ENCODE results near the gene BICRAL. TPM values are rescaled to one million over a fixed set of nuclear protein-coding genes. Genes with fewer than 3 reads are reported as not detected.

Gene BICRAL
- total RNA-seq, 1 donor from 2014 or later, result 9.2 TPM

- Mint-ChIP-seq H3K9me3 (ENCODE audit: unreplicated experiment) (no peaks in the 10 kb centered on the region), H3K27ac (ENCODE audit: unreplicated experiment) (no peak overlapping the region), H3K27me3 (ENCODE audit: unreplicated experiment) (peaks cover 2% of the 10 kb centered on the region), H3K4me1 (ENCODE audit: unreplicated experiment) (peaks cover 26% of the 10 kb centered on the region), H3K36me3 (ENCODE audit: low read depth, unreplicated experiment) (no peaks in the 10 kb centered on the region), H3K4me3 (ENCODE audit: unreplicated experiment) (no peak overlapping the region)
- no peak for DNase-seq (ENCODE audit: low spot score)
- TF ChIP-seq CTCF (IDR thresholded peaks at IDR 0.05; ENCODE audit: unreplicated experiment), result no peak
Measured at GRCh38 chr6:42764911-42765648, 16.8 kb upstream of the BICRAL start.

- Mint-ChIP-seq H3K4me3 (ENCODE audit: unreplicated experiment) (peak overlapping the region; percentile 42), H3K4me1 (ENCODE audit: unreplicated experiment) (peaks cover 31% of the 10 kb centered on the region), H3K36me3 (ENCODE audit: low read depth, unreplicated experiment) (no peaks in the 10 kb centered on the region), H3K27ac (ENCODE audit: unreplicated experiment) (no peak overlapping the region), H3K9me3 (ENCODE audit: unreplicated experiment) (no peaks in the 10 kb centered on the region), H3K27me3 (ENCODE audit: unreplicated experiment) (peaks cover 2% of the 10 kb centered on the region)
- TF ChIP-seq CTCF (IDR thresholded peaks at IDR 0.05; ENCODE audit: unreplicated experiment), result no peak
- no peak for DNase-seq (ENCODE audit: low spot score)
Measured at GRCh38 chr6:42766163-42766670, 15.6 kb upstream of the BICRAL start.

GRCh38 chr6:42769051-42769450 lies 12.8 kb upstream of the BICRAL start:
- H3K4me1 Mint-ChIP-seq (ENCODE audit: unreplicated experiment), result peaks cover 49% of the 10 kb centered on the region
- no peak for TF ChIP-seq CTCF (IDR thresholded peaks at IDR 0.05; ENCODE audit: unreplicated experiment)

GRCh38 chr6:42769836-42770235 lies 12.0 kb upstream of the BICRAL start:
- no peak for TF ChIP-seq CTCF (IDR thresholded peaks at IDR 0.05; ENCODE audit: unreplicated experiment)
- H3K36me3 Mint-ChIP-seq (ENCODE audit: low read depth, unreplicated experiment), result no peaks in the 10 kb centered on the region
- no peaks in the 10 kb centered on the region for H3K9me3 Mint-ChIP-seq (ENCODE audit: unreplicated experiment)
- H3K4me1 Mint-ChIP-seq (ENCODE audit: unreplicated experiment), result peaks cover 49% of the 10 kb centered on the region
- no peak overlapping the region for H3K27ac Mint-ChIP-seq (ENCODE audit: unreplicated experiment)
- DNase-seq (ENCODE audit: low spot score), result no peak
- no peak overlapping the region for H3K4me3 Mint-ChIP-seq (ENCODE audit: unreplicated experiment)
- H3K27me3 Mint-ChIP-seq (ENCODE audit: unreplicated experiment), result peaks cover 5% of the 10 kb centered on the region

More at GRCh38 chr6:42769051-42769450, 12.8 kb upstream of the BICRAL start:
- DNase-seq (ENCODE audit: low spot score), result no peak
- Mint-ChIP-seq H3K36me3 (ENCODE audit: low read depth, unreplicated experiment) (no peaks in the 10 kb centered on the region), H3K27me3 (ENCODE audit: unreplicated experiment) (peaks cover 5% of the 10 kb centered on the region), H3K27ac (ENCODE audit: unreplicated experiment) (no peak overlapping the region), H3K9me3 (ENCODE audit: unreplicated experiment) (no peaks in the 10 kb centered on the region), H3K4me3 (ENCODE audit: unreplicated experiment) (no peak overlapping the region)

GRCh38 chr6:42771741-42772100 lies 10.1 kb upstream of the BICRAL start:
- H3K27ac Mint-ChIP-seq (ENCODE audit: unreplicated experiment), result peak overlapping the region; percentile 83
- DNase-seq (ENCODE audit: low spot score), result no peak
- peaks cover 41% of the 10 kb centered on the region for H3K4me1 Mint-ChIP-seq (ENCODE audit: unreplicated experiment)
- no peak for TF ChIP-seq CTCF (IDR thresholded peaks at IDR 0.05; ENCODE audit: unreplicated experiment)
- peaks cover 5% of the 10 kb centered on the region for H3K27me3 Mint-ChIP-seq (ENCODE audit: unreplicated experiment)
- H3K36me3 Mint-ChIP-seq (ENCODE audit: low read depth, unreplicated experiment), result no peaks in the 10 kb centered on the region
- H3K4me3 Mint-ChIP-seq (ENCODE audit: unreplicated experiment), result peak overlapping the region; percentile 12
- H3K9me3 Mint-ChIP-seq (ENCODE audit: unreplicated experiment), result no peaks in the 10 kb centered on the region

All from endothelial cell (in vitro differentiated cells).